Measurements from ENCODE around the gene SPR.

The SPR gene

GRCh38 chr2:72915320-72915906, 28.2 kb downstream of the SPR start:
- no peak for DNase-seq (ENCODE audit: low read depth, low spot score)

- no peak for DNase-seq (ENCODE audit: low read depth, low spot score)
Measured at GRCh38 chr2:72915907-72916742, 28.9 kb downstream of the SPR start.

DNA sequence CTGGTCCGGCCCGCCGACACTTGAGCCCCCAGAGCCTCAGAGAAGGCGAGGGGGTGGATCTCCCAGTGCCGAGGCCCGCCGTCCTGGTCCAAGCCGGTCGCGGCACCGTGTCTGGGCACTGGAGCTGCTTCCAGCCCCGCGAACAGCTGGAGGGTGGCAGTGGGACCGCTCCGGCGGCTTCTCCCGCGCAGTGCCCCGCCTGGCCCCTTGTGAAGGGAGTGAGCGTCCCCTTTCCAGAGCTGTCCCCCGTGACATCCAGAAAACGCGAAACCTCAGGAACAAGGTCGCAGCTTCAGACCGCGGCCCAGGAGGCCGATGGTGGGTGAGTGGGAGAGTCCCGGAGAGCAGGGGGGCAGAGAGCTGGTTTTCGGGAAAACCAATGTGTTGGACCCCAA, 29.5 kb downstream of the SPR start:
- no peak for DNase-seq (ENCODE audit: low read depth, low spot score)

- DNase-seq (ENCODE audit: low read depth, low spot score) = no peak
Measured at GRCh38 chr2:72917138-72917876, 30.1 kb downstream of the SPR start, which contains the start of gene EMX1. EMX1 (plus strand) TSS chr2:72917519; CDS start chr2:72917853, 334 bp downstream.

DNA sequence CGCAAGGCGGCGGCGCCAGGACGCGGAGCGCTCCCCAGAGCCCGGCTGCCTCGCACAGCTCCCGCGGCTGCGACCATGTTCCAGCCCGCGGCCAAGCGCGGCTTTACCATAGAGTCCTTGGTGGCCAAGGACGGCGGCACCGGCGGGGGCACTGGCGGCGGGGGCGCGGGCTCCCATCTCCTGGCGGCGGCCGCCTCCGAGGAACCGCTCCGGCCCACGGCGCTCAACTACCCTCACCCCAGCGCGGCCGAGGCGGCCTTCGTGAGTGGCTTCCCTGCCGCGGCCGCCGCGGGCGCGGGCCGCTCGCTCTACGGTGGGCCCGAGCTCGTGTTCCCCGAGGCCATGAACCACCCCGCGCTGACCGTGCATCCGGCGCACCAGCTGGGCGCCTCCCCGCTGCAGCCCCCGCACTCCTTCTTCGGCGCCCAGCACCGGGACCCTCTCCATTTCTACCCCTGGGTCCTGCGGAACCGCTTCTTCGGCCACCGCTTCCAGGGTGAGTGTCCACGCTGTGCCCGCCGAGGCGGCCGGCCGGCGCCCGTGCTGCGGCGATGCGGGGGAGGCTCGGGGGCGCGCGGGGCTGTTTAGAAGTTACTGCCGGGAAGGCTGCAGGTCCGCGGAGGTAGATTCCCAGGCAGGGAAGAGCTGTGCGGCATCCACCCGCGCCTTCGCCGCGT, 30.8 kb downstream of the SPR start:
- no peak for DNase-seq (ENCODE audit: low read depth, low spot score)

DNA sequence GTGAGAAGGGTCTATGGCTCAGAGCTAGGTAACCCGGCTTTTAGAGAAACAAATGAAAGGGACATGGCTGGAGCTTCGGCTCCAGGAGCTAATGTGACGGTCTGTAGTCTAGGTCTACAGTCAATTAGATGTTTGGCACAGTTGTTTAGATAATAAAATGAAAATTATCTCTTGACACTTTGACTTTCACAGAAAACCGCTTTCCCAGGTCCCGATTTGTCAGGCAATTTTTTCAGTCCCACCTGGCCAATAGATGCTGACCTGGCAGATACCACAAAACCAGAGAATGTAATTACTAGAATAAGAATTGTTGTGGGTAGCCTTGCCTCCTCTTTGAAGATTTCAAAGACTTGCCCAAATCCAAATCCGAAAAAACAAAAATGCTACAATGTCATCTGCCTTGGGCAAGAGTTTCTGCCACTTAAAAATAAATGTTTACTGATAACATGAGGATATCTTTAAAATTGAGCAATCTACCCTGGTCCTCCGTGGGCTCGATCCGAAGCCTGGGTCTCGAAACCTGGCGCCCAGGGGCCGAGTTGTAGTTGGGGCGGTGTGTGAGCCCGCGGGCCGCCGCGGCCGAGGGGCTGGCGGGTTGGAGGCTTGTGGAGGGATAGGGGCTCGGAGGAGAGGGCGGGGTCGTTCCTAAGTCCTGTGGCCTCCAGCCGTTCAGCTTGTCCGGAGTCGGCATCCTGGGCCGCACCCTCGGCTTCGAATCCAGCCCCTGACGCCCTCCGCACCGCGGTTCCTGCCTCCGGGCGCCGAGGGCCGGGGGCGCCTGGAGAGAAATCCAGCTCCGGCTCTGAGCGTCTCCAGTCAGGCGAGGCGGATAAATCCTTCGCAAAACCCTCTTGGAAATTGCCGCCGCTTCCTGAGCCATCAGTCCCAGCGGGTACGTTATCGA, 32.5 kb downstream of the SPR start:
- DNase-seq (ENCODE audit: low read depth, low spot score) = no peak

DNA sequence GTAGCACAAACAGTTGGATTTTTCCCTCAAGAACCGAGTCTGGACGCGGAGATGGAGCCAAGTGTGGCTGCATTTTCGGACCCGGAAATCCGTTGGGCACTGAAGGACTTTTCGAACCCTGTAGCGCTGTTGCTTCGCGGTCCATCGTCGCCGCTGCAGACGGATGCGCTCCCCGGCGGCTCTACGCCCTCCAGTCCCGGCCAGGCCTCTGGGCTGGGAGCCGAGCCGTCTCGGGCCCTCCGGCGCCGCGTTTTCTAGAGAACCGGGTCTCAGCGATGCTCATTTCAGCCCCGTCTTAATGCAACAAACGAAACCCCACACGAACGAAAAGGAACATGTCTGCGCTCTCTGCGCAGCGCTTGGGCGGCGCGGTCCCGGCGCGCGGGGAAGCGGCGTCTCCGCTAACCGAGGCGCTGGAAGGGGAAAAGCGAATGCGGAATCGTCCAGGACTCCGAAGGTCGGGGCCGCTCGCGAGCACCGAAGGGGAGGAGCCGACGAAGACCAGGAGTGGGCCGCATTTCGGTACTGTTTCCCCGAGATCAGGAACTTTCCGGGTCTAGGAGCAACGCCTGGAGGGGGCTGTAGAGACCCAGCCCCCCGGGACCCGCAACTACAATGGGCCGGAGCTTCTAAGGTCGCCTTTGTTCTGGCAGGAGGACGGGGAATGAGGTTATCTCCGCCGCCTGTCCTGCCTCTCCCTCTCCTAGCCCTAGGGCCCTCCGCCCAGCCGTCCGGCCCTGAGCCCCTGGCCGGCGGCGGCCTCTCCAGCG, 33.3 kb downstream of the SPR start:
- DNase-seq (ENCODE audit: low read depth, low spot score) = no peak

- DNase-seq (ENCODE audit: low read depth, low spot score) = no peak
Measured at GRCh38 chr2:72921088-72921851, 34.1 kb downstream of the SPR start.

GRCh38 chr2:72921853-72922252, 34.6 kb downstream of the SPR start:
- DNase-seq (ENCODE audit: low read depth, low spot score) = no peak

DNA sequence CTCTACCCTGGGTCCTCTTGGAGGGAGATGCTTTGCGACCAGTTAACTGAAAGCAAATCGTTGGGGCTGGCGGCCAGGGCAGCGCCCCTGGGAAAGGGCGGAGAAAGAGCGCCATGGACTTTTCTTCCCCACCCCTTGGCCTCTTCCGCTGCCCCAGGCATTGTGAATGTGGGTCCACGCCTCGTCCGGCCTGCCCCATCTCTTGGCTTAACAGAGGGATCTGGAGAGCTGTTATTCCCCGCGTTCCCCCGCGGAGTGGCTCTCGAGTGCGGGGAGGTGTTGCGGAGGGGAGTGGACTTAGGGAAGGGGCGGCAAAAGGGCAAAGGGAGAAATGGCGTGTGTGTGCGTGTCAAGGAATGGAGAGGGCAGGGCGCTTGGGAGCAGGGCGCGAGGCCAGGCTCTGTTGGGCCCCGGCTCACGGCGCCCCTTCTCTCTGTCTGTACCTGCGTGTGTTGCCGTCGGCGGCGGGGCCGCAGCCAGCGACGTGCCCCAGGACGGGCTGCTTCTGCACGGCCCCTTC, 36.7 kb downstream of the SPR start:
- no peak for DNase-seq (ENCODE audit: low read depth, low spot score)

- DNase-seq (ENCODE audit: low read depth, low spot score) = no peak
Measured at GRCh38 chr2:72924353-72925240, 37.4 kb downstream of the SPR start.

DNA sequence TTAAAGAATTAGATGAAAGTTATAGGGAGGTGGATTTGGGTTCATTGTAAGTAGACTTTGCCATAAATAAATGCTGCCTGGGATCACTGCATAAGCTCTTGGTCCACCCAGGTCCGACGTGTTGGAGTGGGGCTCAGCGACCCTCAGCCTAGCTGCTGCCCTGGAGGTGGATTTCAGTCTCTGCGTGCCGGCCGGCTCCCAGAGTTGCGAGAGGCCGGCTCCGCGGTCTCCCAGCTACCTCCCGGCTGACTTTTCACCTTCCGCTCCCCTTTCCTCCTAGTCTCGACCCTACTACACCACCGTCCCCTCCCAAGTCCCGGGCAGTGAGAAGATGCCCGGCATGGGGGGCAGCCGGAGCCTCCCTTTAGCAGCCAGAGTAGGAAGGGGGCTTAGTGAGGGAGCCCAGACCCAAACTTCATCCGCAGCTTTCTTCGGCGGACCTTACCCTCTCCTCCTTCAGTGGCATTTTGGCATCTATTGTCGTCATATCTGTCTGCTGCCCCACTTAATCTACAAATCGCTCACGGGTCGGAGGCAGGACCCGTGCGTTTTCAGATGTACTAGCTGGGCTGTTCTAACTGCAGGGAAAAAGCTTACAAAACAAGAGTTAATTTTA, 38.2 kb downstream of the SPR start:
- no peak for DNase-seq (ENCODE audit: low read depth, low spot score)

GRCh38 chr2:72926368-72926767, 39.2 kb downstream of the SPR start:
- DNase-seq (ENCODE audit: low read depth, low spot score) = no peak

DNA sequence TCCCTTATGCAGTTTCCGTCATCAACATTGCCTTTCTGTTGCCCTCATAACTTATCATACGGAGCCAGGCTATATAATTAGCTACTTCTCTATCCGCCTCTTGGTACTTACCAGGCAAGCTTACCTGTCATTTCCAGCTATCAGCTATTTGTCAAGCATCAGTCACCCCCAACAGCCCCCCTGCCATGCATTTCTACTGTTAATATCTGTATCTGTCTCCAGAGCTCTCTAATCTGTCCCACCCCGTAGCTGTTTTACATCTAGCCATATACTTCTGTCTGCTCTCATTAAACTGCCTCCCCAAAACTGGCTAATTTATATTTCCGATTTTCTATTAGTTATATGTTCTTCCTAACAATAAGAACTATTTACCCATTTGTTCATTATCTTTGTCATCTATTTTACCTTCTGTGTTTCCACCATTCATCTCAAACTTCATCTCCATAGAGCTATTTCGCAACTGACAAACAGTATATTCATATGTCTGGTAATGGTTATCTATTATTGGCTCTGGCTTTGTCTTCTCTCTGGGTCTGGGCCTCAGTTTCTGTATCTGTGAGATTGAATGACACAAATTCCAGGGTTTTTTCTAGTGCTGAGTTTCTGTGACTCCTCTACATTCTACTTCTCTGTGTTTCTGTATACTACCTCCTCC, 39.7 kb downstream of the SPR start:
- DNase-seq (ENCODE audit: low read depth, low spot score) = no peak

- DNase-seq (ENCODE audit: low read depth, low spot score) = no peak
Measured at GRCh38 chr2:72927619-72928550, 40.7 kb downstream of the SPR start.

DNA sequence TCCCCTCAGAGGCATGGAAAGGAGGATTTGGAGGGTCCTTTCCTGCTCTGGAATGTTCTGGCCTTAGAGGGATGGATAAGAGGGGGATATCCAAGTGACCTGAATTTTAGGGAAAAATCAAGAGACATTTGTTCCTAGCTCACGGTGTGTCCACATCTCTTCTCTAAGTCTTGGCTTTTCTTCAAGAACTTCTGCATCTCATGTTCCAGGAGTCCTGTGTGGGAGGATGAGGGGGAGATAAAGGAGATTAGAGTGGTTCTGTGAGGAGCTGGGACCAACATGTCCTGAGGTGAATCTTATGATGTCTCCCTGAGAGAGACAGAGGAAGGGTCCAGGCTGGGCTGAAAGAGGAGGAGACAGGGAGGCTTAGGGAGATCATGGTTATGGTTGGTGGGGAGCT, 41.8 kb downstream of the SPR start:
- DNase-seq (ENCODE audit: low read depth, low spot score) = no peak
